HG03439 (cell line): ENCODE results near the gene CHDH.

Experiments
- ATAC-seq: cut with Tn5 transposase; IDR thresholded peaks from one replicate; pipeline ENCODE4 v1.9.1; 2021; ENCODE audit warnings: mild to moderate bottlenecking, moderate library complexity; ENCODE audit not compliant: unreplicated experiment

The CHDH gene

GRCh38 chr3:53763353-53763752, 82.9 kb downstream of the CHDH start:
- ATAC-seq, result no peak
